Neural crest cell (in vitro differentiated cells): Measurements from ENCODE around the gene SLC7A6. TPM values are rescaled to one million over a fixed set of nuclear protein-coding genes. Genes with fewer than 3 reads are reported as not detected.

Experiments
- DNase-seq: peaks from one replicate; pipeline ENCODE4 v3.0.0; 2021; ENCODE audit warnings: low read depth, mixed read lengths, low spot score
- H3K27ac Mint-ChIP-seq: one replicate; pipeline ENCODE4 v1.8.0; 2021; ENCODE audit warnings: mild to moderate bottlenecking, mixed read lengths; ENCODE audit not compliant: unreplicated experiment
- H3K27me3 Mint-ChIP-seq: 2 replicates; pipeline ENCODE4 v1.8.0; 2021; ENCODE audit warnings: low read depth, mild to moderate bottlenecking, mixed read lengths
- H3K36me3 Mint-ChIP-seq: 2 replicates; pipeline ENCODE4 v1.8.0; 2021; ENCODE audit warnings: low read depth, mild to moderate bottlenecking, mixed read lengths
- H3K4me1 Mint-ChIP-seq: 2 replicates; pipeline ENCODE4 v1.8.0; 2021; ENCODE audit warnings: mixed read lengths
- H3K4me3 Mint-ChIP-seq: one replicate; pipeline ENCODE4 v1.8.0; 2021; ENCODE audit warnings: mild to moderate bottlenecking, mixed read lengths
- H3K9me3 Mint-ChIP-seq: 2 replicates; pipeline ENCODE4 v1.8.0; 2021; ENCODE audit warnings: mixed read lengths
- CTCF ChIP-seq: fragments of 200-600 bp; sonication (generic); conservative IDR thresholded peaks from 2 replicates; pipeline ENCODE4 v1.5.0; 2021; ENCODE audit warnings: antibody characterized with exemption, mild to moderate bottlenecking
- total RNA-seq: library from RNA; stranded (reverse); gene quantifications from 2 replicates; pipeline ENCODE4 v1.2.1, GENCODE V29; 2021

The SLC7A6 gene
- total RNA-seq, 1 donor from 2014 or later, result 41.7 TPM

DNA sequence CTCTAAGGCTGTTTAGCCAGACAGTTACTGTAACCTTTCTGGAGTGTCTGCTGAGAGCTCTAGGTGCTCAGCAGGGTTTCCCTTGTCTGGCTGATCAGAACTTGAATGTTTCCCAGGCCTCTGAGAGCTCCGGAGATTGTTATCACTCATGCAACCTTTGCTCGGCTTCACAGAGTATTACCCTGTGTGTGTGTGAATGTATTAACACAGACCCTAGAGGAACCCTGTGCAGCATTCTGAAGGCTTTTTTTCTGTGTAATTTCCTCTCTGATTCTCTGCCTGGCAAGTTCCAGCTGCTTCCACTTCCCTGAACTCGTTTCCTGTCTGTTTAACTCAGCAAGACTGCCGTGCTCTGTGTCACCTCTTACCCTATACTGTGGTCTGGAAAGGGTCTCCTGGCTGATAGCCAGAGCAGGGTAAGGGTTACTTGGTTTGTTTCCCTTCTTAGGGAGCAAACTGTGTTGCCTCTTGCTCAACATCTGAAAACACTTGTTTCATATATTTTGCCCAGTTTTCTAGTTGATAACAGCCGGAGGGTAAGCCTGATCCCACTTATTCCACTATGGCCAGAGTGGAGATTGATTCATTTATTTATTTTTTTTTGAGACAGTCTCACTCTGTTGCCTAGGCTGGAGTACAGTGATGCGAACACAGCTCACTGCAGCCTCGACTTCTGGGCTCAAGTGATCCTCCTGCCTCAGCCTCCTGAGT, 68.2 kb downstream of the SLC7A6 start:
- DNase-seq, result no peak
- H3K9me3 Mint-ChIP-seq, result no peaks in the 10 kb centered on the region
- no peak overlapping the region for H3K27ac Mint-ChIP-seq
- no peaks in the 10 kb centered on the region for H3K27me3 Mint-ChIP-seq
- H3K36me3 Mint-ChIP-seq, result peaks cover 5% of the 10 kb centered on the region
- H3K4me3 Mint-ChIP-seq, result no peak overlapping the region
- no peaks in the 10 kb centered on the region for H3K4me1 Mint-ChIP-seq
- no peak for TF ChIP-seq CTCF

DNA sequence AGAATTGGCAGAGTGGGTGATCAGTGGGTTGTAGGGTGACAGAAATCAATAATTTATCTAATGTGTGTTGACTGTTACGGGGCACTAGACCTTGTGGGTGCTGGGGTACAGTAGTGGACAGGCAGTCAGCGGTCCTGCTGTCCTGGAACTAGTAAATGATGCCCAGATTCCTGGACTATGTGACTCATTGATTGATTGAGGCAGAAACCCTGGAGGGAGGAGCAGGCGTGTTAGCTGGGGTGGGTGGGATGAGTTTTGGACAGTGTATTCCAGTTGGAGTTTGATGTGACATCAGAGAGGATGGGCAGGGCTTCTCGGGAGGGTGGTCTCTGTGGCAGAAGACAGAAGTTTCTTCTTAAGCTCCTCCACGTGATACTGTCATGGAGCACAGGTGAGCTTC, 70.8 kb downstream of the SLC7A6 start:
- no peaks in the 10 kb centered on the region for H3K9me3 Mint-ChIP-seq
- no peak for TF ChIP-seq CTCF
- H3K27ac Mint-ChIP-seq, result peak overlapping the region; percentile 17
- H3K4me3 Mint-ChIP-seq, result no peak overlapping the region
- H3K27me3 Mint-ChIP-seq, result no peaks in the 10 kb centered on the region
- H3K36me3 Mint-ChIP-seq, result peaks cover 7% of the 10 kb centered on the region
- no peaks in the 10 kb centered on the region for H3K4me1 Mint-ChIP-seq
- no peak for DNase-seq

DNA sequence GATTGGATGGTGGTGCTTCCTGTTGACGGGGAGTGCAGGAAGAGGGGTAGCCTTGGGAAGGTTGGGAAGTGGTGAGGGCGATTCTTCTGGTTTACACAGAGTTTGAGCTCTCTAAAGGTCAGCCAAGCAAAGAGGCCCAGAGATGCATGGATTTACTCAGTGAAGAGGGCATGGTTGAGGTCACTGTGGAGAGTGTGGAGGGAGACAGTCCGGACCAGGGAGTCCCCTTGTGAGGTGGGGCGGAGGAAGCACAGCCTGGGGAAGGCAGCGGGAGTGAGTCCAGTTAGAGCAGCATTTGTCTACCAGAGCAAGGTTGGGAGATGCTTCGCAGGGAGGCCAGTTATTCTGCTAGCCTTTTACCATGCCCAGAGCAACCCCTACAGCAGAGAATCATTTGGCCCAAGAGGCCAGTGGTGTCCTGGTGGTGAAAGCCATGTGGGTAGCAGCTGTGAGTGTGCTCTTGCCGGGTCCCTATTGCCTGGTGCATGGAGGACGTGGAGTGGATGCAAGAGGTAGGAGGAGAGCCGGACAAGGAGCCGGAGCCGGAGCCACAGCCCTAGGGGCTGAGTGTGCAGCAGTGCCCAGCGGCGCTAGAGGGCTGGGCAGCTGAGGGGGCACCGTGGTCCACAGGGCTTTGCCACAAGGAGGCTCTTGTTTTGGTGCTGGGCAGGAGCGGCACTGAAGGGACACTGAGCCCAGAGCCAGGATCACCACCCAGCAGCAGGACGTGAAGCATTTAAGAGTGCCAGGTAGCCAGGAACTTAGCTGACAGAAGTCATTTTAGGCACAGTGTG, 74.2 kb downstream of the SLC7A6 start:
- H3K9me3 Mint-ChIP-seq, result no peaks in the 10 kb centered on the region
- no peak overlapping the region for H3K4me3 Mint-ChIP-seq
- no peaks in the 10 kb centered on the region for H3K4me1 Mint-ChIP-seq
- no peaks in the 10 kb centered on the region for H3K27me3 Mint-ChIP-seq
- peaks cover 15% of the 10 kb centered on the region for H3K36me3 Mint-ChIP-seq
- no peak overlapping the region for H3K27ac Mint-ChIP-seq
- DNase-seq, result no peak
- no peak for TF ChIP-seq CTCF

- peaks cover 15% of the 10 kb centered on the region for H3K36me3 Mint-ChIP-seq
- no peaks in the 10 kb centered on the region for H3K4me1 Mint-ChIP-seq
- no peak for DNase-seq
- H3K9me3 Mint-ChIP-seq, result no peaks in the 10 kb centered on the region
- no peak overlapping the region for H3K4me3 Mint-ChIP-seq
- TF ChIP-seq CTCF, result no peak
- H3K27ac Mint-ChIP-seq, result no peak overlapping the region
- H3K27me3 Mint-ChIP-seq, result no peaks in the 10 kb centered on the region
Observed at GRCh38 chr16:68339214-68339613, 74.9 kb downstream of the SLC7A6 start.

- Mint-ChIP-seq H3K4me1 (no peaks in the 10 kb centered on the region), H3K27me3 (no peaks in the 10 kb centered on the region), H3K9me3 (no peaks in the 10 kb centered on the region), H3K27ac (no peak overlapping the region), H3K36me3 (peaks cover 10% of the 10 kb centered on the region), H3K4me3 (no peak overlapping the region)
- no peak for DNase-seq
- TF ChIP-seq CTCF, result no peak
Observed at GRCh38 chr16:68342620-68343019, 78.3 kb downstream of the SLC7A6 start.
